GM23338 (cell line): ENCODE measurements around the gene N4BP2. TPM values are rescaled to one million over a fixed set of nuclear protein-coding genes. Genes with fewer than 3 reads are reported as not detected.

Experiments used
- ATAC-seq: fragments of 200-7000 bp; cut with Tn5 transposase; 3 replicates; pipeline ENCODE4 v1.9.1; 2020
- DNase-seq: peaks from one replicate; pipeline ENCODE4 v3.0.0-alpha.2; 2015; ENCODE audit warnings: low spot score
- H2AFZ ChIP-seq: fragments of 200-600 bp; sonication (generic); 2 replicates; pipeline ENCODE4 v1.8.0; 2016; ENCODE audit warnings: antibody characterized with exemption, mild to moderate bottlenecking, moderate library complexity
- H3F3A ChIP-seq: fragments of 200-600 bp; sonication (generic); replicated peaks from 2 replicates; pipeline ENCODE4 v1.8.0; 2017; ENCODE audit warnings: antibody characterized with exemption, mixed run types, low read depth
- H3K27ac ChIP-seq: fragments of 200-600 bp; sonication (generic); 2 replicates; pipeline ENCODE4 v1.6.1; 2016; ENCODE audit warnings: low read depth
- H3K27me3 ChIP-seq: fragments of 200-600 bp; sonication (generic); 2 replicates; pipeline ENCODE4 v1.8.0; 2016; ENCODE audit warnings: mild to moderate bottlenecking, mixed run types, moderate library complexity; ENCODE audit not compliant: insufficient read depth
- H3K36me3 ChIP-seq: fragments of 200-600 bp; sonication (generic); 2 replicates; pipeline ENCODE4 v1.8.0; 2016; ENCODE audit warnings: mild to moderate bottlenecking; ENCODE audit not compliant: insufficient read depth
- H3K4me1 ChIP-seq: fragments of 200-600 bp; sonication (generic); 2 replicates; pipeline ENCODE4 v1.8.0; 2016; ENCODE audit warnings: mild to moderate bottlenecking, moderate library complexity; ENCODE audit not compliant: insufficient read depth
- H3K4me2 ChIP-seq: fragments of 200-600 bp; sonication (generic); 2 replicates; pipeline ENCODE4 v1.7.1; 2017; ENCODE audit warnings: mixed run types
- H3K4me3 ChIP-seq: fragments of 200-600 bp; sonication (generic); 2 replicates; pipeline ENCODE4 v1.6.1; 2016; ENCODE audit warnings: mixed run types
- H3K79me2 ChIP-seq: fragments of 200-600 bp; sonication (generic); replicated peaks from 2 replicates; pipeline ENCODE4 v1.8.0; 2017; ENCODE audit warnings: mild to moderate bottlenecking; ENCODE audit not compliant: insufficient read depth
- H3K9me2 ChIP-seq: fragments of 200-600 bp; sonication (generic); 2 replicates; pipeline ENCODE4 v1.8.0; 2017; ENCODE audit not compliant: insufficient read depth
- H4K20me1 ChIP-seq: fragments of 200-600 bp; sonication (generic); replicated peaks from 2 replicates; pipeline ENCODE4 v1.8.0; 2017; ENCODE audit warnings: mild to moderate bottlenecking; ENCODE audit not compliant: insufficient read depth
- H3K27ac Mint-ChIP-seq: 2 replicates; pipeline ENCODE4 v1.8.0; 2020; ENCODE audit warnings: inconsistent platforms, mild to moderate bottlenecking, moderate library complexity, mixed read lengths
- H3K27me3 Mint-ChIP-seq: 3 replicates; pipeline ENCODE4 v1.8.0; 2022; ENCODE audit warnings: low read depth, mild to moderate bottlenecking, moderate library complexity, mixed read lengths, inconsistent platforms; ENCODE audit not compliant: insufficient read depth, poor library complexity
- H3K36me3 Mint-ChIP-seq: 3 replicates; pipeline ENCODE4 v1.8.0; 2021; ENCODE audit warnings: low read depth, mild to moderate bottlenecking, inconsistent platforms, moderate library complexity, mixed read lengths
- H3K4me1 Mint-ChIP-seq: 3 replicates; pipeline ENCODE4 v1.8.0; 2020; ENCODE audit warnings: mild to moderate bottlenecking, inconsistent platforms, mixed read lengths
- H3K4me3 Mint-ChIP-seq: 3 replicates; pipeline ENCODE4 v1.8.0; 2021; ENCODE audit warnings: moderate library complexity, mild to moderate bottlenecking, inconsistent platforms, mixed read lengths
- H3K9me3 Mint-ChIP-seq: 3 replicates; pipeline ENCODE4 v1.8.0; 2020; ENCODE audit warnings: moderate library complexity, mild to moderate bottlenecking, inconsistent platforms, mixed read lengths
- CREB1 ChIP-seq: fragments of 250-450 bp; sonication (Bioruptor Pico); IDR thresholded peaks from 2 replicates; pipeline ENCODE4 v1.5.0; 2020; ENCODE audit warnings: low read depth, mild to moderate bottlenecking, moderate library complexity
- CTCF ChIP-seq, 2 experiments: fragments of 200-600 bp in 1 of 2; sonication (generic) in 1 of 2; conservative IDR thresholded peaks; 2 replicates each; pipeline versions ENCODE4 v1.5.1 to v1.6.1; 2016 to 2017; ENCODE audit warnings: antibody characterized with exemption in 2 of 2, low read depth in 2 of 2, mild to moderate bottlenecking in 2 of 2, moderate library complexity in 1 of 2
- EZH2 ChIP-seq: fragments of 200-600 bp; sonication (generic); IDR thresholded peaks from one replicate; pipeline ENCODE4 v1.8.0; 2017; ENCODE audit warnings: antibody characterized with exemption, mild to moderate bottlenecking, low read depth; ENCODE audit not compliant: unreplicated experiment
- EZH2phosphoT487 ChIP-seq: fragments of 200-600 bp; sonication (generic); IDR thresholded peaks from one replicate; pipeline ENCODE4 v1.8.1; 2018; ENCODE audit warnings: antibody characterized with exemption; ENCODE audit not compliant: unreplicated experiment
- POLR2AphosphoS5 ChIP-seq: IDR thresholded peaks from 2 replicates; pipeline ENCODE4 v1.6.1; 2016; ENCODE audit warnings: antibody characterized with exemption, low read depth
- STAT1 ChIP-seq: IDR thresholded peaks from one replicate; pipeline ENCODE4 v1.6.1; 2016; ENCODE audit warnings: antibody characterized with exemption; ENCODE audit not compliant: unreplicated experiment
- ZNF331 ChIP-seq: fragments of 250-450 bp; sonication (Bioruptor Pico); IDR thresholded peaks from 2 replicates; pipeline ENCODE4 v1.5.0; 2020; ENCODE audit warnings: low read depth, mild to moderate bottlenecking, moderate library complexity
- ZNF462 ChIP-seq: fragments of 250-450 bp; sonication (Bioruptor Pico); IDR thresholded peaks from 2 replicates; pipeline ENCODE4 v1.5.0; 2020; ENCODE audit warnings: mild to moderate bottlenecking, moderate library complexity
- polyA plus RNA-seq: library from polyadenylated mRNA; unstranded; fragments of >200 nt; fragmentation: Nextera tagmentation; extraction: Ambion mirVana; gene quantifications from 2 replicates; pipeline ENCODE4 v1.2.1, GENCODE V29; 2016
- total RNA-seq: library from RNA; depleted of rRNA; stranded (reverse); fragments of >200 nt; shearing (Covaris generic); gene quantifications from 2 replicates; pipeline ENCODE4 v1.2.3, GENCODE V29; 2014

Gene N4BP2
- total and polyA plus RNA-seq, 2 experiments from 2014 or later = 25.6 to 46.3 TPM

GRCh38 chr4:40173470-40173875 is 116.8 kb downstream of the N4BP2 start (continued):
- TF ChIP-seq ZNF462 = no peak
- no peak for TF ChIP-seq POLR2AphosphoS5

DNA sequence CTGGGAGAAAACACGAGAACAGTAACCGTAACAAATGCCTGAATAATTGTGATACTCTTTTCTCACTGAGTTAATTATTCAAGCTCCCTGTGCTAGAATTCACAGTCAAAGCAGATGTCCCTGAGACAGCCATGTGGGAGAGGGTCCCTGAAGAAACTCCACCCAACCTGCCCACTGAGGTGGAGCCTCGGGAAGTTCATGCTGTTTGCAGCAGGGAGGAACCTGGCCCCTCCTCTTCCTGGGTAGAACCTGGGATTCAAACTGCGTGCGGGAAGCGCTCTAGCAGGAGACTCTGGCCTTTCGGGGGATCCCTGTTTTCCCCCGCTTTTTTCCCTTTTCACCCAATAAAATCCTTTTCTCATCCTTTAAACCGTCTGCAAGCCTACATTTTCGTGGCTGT is 120.0 kb downstream of the N4BP2 start:
- Histone ChIP-seq H3K4me1 (peaks cover 13% of the 10 kb centered on the region), H3K79me2 (no peaks in the 10 kb centered on the region), H3K9me2 (no peaks in the 10 kb centered on the region), H3K27me3 (no peaks in the 10 kb centered on the region), H3K27ac (peak overlapping the region; percentile 48; the same call in 1 of the 2 replicates), H3K4me2 (no peak overlapping the region), H3K4me3 (no peak overlapping the region), H2AFZ (peak overlapping the region; percentile 53), H4K20me1 (no peaks in the 10 kb centered on the region), H3F3A (peaks cover 3% of the 10 kb centered on the region; the same call in 1 of the 2 replicates), H3K36me3 (no peaks in the 10 kb centered on the region)
- Mint-ChIP-seq H3K27me3 (peaks cover 13% of the 10 kb centered on the region), H3K4me3 (no peak overlapping the region), H3K4me1 (peaks cover 22% of the 10 kb centered on the region), H3K36me3 (no peaks in the 10 kb centered on the region), H3K9me3 (no peaks in the 10 kb centered on the region; the same call in 2 of the 3 replicates), H3K27ac (peak overlapping the region; percentile 71)
- ATAC-seq (peak; percentile 91), DNase-seq (peak; percentile 76)
- no peak for TF ChIP-seq EZH2
- TF ChIP-seq CREB1 (CRISPR knock-in tag) = no peak
- TF ChIP-seq STAT1 = no peak
- TF ChIP-seq CTCF (conservative IDR thresholded peaks at IDR 0.05; ENCODE audit: low read depth in 2 of 2) = no peak
- TF ChIP-seq EZH2phosphoT487 = no peak
- TF ChIP-seq ZNF462 = no peak
- TF ChIP-seq POLR2AphosphoS5 = no peak
- TF ChIP-seq ZNF331 (CRISPR knock-in tag) = no peak
